MM.1S (cell line): ENCODE results near the gene FNDC10.

Experiments
- DNase-seq: peaks from one replicate; pipeline ENCODE4 v3.0.0-alpha.2; 2015
- H2AFZ ChIP-seq: fragments of 300-600 bp; sonication (generic); 2 replicates; pipeline ENCODE4 v1.6.0; 2016; ENCODE audit warnings: antibody characterized with exemption, low read length
- H3F3A ChIP-seq: fragments of 300-600 bp; sonication (generic); 2 replicates; pipeline ENCODE4 v1.6.1; 2016; ENCODE audit warnings: mild to moderate bottlenecking, antibody characterized with exemption, low read length, moderate library complexity, mixed read lengths; ENCODE audit not compliant: insufficient read depth
- H3K27ac ChIP-seq: fragments of 300-600 bp; sonication (generic); 2 replicates; pipeline ENCODE4 v1.5.1; 2016; ENCODE audit warnings: mild to moderate bottlenecking, low read length
- H3K27me3 ChIP-seq: fragments of 300-600 bp; sonication (generic); replicated peaks from 2 replicates; pipeline ENCODE4 v1.6.0; 2016; ENCODE audit warnings: low read length; ENCODE audit not compliant: insufficient read depth
- H3K36me3 ChIP-seq: fragments of 300-600 bp; sonication (generic); replicated peaks from 2 replicates; pipeline ENCODE4 v1.6.1; 2016; ENCODE audit warnings: mild to moderate bottlenecking, low read length, mixed read lengths; ENCODE audit not compliant: insufficient read depth
- H3K4me1 ChIP-seq: fragments of 300-600 bp; sonication (generic); 2 replicates; pipeline ENCODE4 v1.6.1; 2016; ENCODE audit warnings: low read length, mixed read lengths
- H3K4me2 ChIP-seq: fragments of 300-600 bp; sonication (generic); 2 replicates; pipeline ENCODE4 v1.6.0; 2016; ENCODE audit warnings: low read depth, low read length
- H3K4me3 ChIP-seq: fragments of 300-600 bp; sonication (generic); 2 replicates; pipeline ENCODE4 v1.5.1; 2016; ENCODE audit warnings: low read length, mixed read lengths
- H3K79me2 ChIP-seq: fragments of 300-600 bp; sonication (generic); 2 replicates; pipeline ENCODE4 v1.6.1; 2016; ENCODE audit warnings: mixed run types, low read length, mixed read lengths
- H3K9ac ChIP-seq: fragments of 300-600 bp; sonication (generic); 2 replicates; pipeline ENCODE4 v1.6.1; 2016; ENCODE audit warnings: low read length, mixed read lengths
- H3K9me2 ChIP-seq: fragments of 300-600 bp; sonication (generic); replicated peaks from 2 replicates; pipeline ENCODE4 v1.6.1; 2016; ENCODE audit warnings: mild to moderate bottlenecking, low read length, mixed read lengths; ENCODE audit not compliant: insufficient read depth
- H3K9me3 ChIP-seq: fragments of 300-600 bp; sonication (generic); replicated peaks from 2 replicates; pipeline ENCODE4 v1.6.1; 2016; ENCODE audit warnings: mild to moderate bottlenecking, low read length, mixed read lengths; ENCODE audit not compliant: insufficient read depth
- H4K20me1 ChIP-seq: fragments of 300-600 bp; sonication (generic); 2 replicates; pipeline ENCODE4 v1.6.1; 2016; ENCODE audit warnings: mild to moderate bottlenecking, low read length, moderate library complexity, mixed read lengths; ENCODE audit not compliant: insufficient read depth
- CTCF ChIP-seq: fragments of 300-600 bp; sonication (generic); IDR thresholded peaks from 2 replicates; pipeline ENCODE4 v1.5.1; 2016; ENCODE audit warnings: antibody characterized with exemption, low read length, mixed read lengths
- EZH2 ChIP-seq: fragments of 300-600 bp; sonication (generic); optimal IDR thresholded peaks from 2 replicates; pipeline ENCODE3; 2017; ENCODE audit warnings: low read depth, mild to moderate bottlenecking, antibody characterized with exemption, low read length, mixed read lengths
- EZH2phosphoT487 ChIP-seq: fragments of 300-600 bp; sonication (generic); IDR thresholded peaks from 2 replicates; pipeline ENCODE4 v1.6.1; 2018; ENCODE audit warnings: antibody characterized with exemption, low read length

Gene FNDC10

GRCh38 chr1:1601564-1602303 lies 1.8 kb upstream of the FNDC10 start:
- H3K79me2 ChIP-seq, result no peaks in the 10 kb centered on the region
- peak overlapping the region; percentile 1; the same call in 1 of the 2 replicates for H3K9ac ChIP-seq
- H3K9me3 ChIP-seq, result no peaks in the 10 kb centered on the region
- H3K4me3 ChIP-seq, result peak overlapping the region; percentile 12; the same call in 1 of the 2 replicates
- no peaks in the 10 kb centered on the region for H3K36me3 ChIP-seq
- no peak for DNase-seq
- TF ChIP-seq EZH2, result no peak
- TF ChIP-seq CTCF, result no peak
- TF ChIP-seq EZH2phosphoT487, result no peak
- H4K20me1 ChIP-seq, result no peaks in the 10 kb centered on the region
- peaks cover 12% of the 10 kb centered on the region; the same call in 1 of the 2 replicates for H3F3A ChIP-seq
- H3K4me2 ChIP-seq, result peak overlapping the region; percentile 64
- H3K27me3 ChIP-seq, result peaks cover 21% of the 10 kb centered on the region
- no peaks in the 10 kb centered on the region for H3K9me2 ChIP-seq
- peaks cover 17% of the 10 kb centered on the region for H3K4me1 ChIP-seq
- no peak overlapping the region for H3K27ac ChIP-seq
- H2AFZ ChIP-seq, result peak overlapping the region; percentile 49; the same call in 1 of the 2 replicates

GRCh38 chr1:1600861-1601563 lies 1.1 kb upstream of the FNDC10 start:
- DNase-seq, result no peak
- Histone ChIP-seq H2AFZ (no peak overlapping the region), H3K79me2 (no peaks in the 10 kb centered on the region), H3K36me3 (no peaks in the 10 kb centered on the region), H3K4me3 (no peak overlapping the region), H3K4me1 (peaks cover 17% of the 10 kb centered on the region), H3F3A (peaks cover 12% of the 10 kb centered on the region; the same call in 1 of the 2 replicates), H3K9me3 (no peaks in the 10 kb centered on the region), H3K4me2 (no peak overlapping the region), H3K9ac (no peak overlapping the region), H4K20me1 (no peaks in the 10 kb centered on the region), H3K27me3 (peaks cover 28% of the 10 kb centered on the region), H3K27ac (no peak overlapping the region), H3K9me2 (no peaks in the 10 kb centered on the region)
- TF ChIP-seq EZH2, result no peak
- TF ChIP-seq CTCF, result no peak
- TF ChIP-seq EZH2phosphoT487, result no peak

GRCh38 chr1:1599030-1599934 lies 653 bp downstream of the FNDC10 start:
- H2AFZ ChIP-seq, result no peak overlapping the region
- H4K20me1 ChIP-seq, result no peaks in the 10 kb centered on the region
- H3K27ac ChIP-seq, result no peak overlapping the region
- no peak for DNase-seq
- peaks cover 17% of the 10 kb centered on the region for H3K4me1 ChIP-seq
- peaks cover 45% of the 10 kb centered on the region for H3K27me3 ChIP-seq
- H3K4me3 ChIP-seq, result no peak overlapping the region
- no peaks in the 10 kb centered on the region for H3K79me2 ChIP-seq
- peaks cover 12% of the 10 kb centered on the region; the same call in 1 of the 2 replicates for H3F3A ChIP-seq
- no peak overlapping the region for H3K4me2 ChIP-seq
- H3K9me3 ChIP-seq, result no peaks in the 10 kb centered on the region
- TF ChIP-seq EZH2phosphoT487 (no peak), CTCF (no peak), EZH2 (no peak)
- no peaks in the 10 kb centered on the region for H3K36me3 ChIP-seq
- H3K9ac ChIP-seq, result no peak overlapping the region
- H3K9me2 ChIP-seq, result no peaks in the 10 kb centered on the region
